ENCODE measurements around the gene PRKAR2B.
"Not testable (repeated sequence)": the region's sequence is repeated elsewhere in the genome, so short reads cannot be mapped to it uniquely, and the experiment has no call there.

DNA sequence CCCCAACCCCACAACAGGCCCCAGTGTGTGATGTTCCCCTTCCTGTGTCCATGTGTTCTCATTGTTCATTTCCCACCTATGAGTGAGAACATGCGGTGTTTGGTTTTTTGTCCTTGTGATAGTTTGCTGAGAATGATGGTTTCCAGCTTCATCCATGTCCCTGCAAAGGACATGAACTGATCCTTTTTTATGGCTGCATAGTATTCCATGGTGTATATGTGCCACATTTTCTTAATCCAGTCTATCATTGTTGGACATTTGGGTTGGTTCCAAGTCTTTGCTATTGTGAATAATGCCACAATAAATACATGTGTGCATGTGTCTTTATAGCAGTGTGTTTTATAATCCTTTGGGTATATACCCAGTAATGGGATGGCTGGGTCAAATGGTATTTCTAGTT is 10.5 kb downstream of the PRKAR2B start:
- TF ChIP-seq, protein P1, sequence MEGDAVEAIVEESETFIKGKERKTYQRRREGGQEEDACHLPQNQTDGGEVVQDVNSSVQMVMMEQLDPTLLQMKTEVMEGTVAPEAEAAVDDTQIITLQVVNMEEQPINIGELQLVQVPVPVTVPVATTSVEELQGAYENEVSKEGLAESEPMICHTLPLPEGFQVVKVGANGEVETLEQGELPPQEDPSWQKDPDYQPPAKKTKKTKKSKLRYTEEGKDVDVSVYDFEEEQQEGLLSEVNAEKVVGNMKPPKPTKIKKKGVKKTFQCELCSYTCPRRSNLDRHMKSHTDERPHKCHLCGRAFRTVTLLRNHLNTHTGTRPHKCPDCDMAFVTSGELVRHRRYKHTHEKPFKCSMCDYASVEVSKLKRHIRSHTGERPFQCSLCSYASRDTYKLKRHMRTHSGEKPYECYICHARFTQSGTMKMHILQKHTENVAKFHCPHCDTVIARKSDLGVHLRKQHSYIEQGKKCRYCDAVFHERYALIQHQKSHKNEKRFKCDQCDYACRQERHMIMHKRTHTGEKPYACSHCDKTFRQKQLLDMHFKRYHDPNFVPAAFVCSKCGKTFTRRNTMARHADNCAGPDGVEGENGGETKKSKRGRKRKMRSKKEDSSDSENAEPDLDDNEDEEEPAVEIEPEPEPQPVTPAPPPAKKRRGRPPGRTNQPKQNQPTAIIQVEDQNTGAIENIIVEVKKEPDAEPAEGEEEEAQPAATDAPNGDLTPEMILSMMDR (IDR thresholded peaks at IDR 0.05): not testable (repeated sequence)
- TF ChIP-seq POLR2A (IDR thresholded peaks at IDR 0.05): not testable (repeated sequence)

Data from uterus (tissue), 2 donors.